GM20000 (cell line): ENCODE measurements around the gene CDKL5.
"Not testable (repeated sequence)": the region's sequence is repeated elsewhere in the genome, so short reads cannot be mapped to it uniquely, and the experiment has no call there.

Experiments
- DNase-seq: peaks from one replicate; pipeline ENCODE4 v3.0.0; 2012; ENCODE audit warnings: low spot score
- TF ChIP-seq, protein P1 (sequence below): IDR thresholded peaks from 2 replicates; pipeline ENCODE4 v1.5.1; 2012; ENCODE audit warnings: mild to moderate bottlenecking, control low read depth; ENCODE audit errors: extremely low read depth, missing control alignments

Gene CDKL5

DNA sequence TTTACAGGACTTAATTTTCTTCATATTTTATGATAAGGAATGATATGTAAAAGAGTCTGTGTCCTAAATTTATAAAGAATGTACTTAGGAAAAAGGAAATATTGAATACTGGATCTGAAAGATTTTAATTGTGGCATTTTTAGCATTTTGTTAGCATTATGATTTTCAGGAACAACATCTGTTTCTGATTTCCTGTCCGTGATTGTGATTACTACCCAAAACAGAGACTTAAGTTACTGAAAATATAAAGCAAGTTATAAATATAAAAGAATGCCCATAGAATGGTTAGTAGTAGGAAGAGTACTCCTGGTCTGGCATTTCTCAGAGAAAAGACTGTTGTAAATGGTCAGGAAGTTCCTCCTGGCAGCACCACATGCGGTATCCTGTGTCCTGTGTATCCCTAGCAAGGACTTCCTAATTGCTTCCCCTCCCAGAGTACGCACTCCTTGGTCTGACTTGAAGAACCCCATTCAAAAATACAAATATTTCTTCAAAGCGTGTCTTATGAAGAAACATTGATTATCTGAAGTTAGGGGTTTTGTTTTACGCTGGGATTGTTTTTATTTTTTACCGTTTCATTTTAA is 157.6 kb downstream of the CDKL5 start:
- DNase-seq = no peak
- TF ChIP-seq, protein P1, sequence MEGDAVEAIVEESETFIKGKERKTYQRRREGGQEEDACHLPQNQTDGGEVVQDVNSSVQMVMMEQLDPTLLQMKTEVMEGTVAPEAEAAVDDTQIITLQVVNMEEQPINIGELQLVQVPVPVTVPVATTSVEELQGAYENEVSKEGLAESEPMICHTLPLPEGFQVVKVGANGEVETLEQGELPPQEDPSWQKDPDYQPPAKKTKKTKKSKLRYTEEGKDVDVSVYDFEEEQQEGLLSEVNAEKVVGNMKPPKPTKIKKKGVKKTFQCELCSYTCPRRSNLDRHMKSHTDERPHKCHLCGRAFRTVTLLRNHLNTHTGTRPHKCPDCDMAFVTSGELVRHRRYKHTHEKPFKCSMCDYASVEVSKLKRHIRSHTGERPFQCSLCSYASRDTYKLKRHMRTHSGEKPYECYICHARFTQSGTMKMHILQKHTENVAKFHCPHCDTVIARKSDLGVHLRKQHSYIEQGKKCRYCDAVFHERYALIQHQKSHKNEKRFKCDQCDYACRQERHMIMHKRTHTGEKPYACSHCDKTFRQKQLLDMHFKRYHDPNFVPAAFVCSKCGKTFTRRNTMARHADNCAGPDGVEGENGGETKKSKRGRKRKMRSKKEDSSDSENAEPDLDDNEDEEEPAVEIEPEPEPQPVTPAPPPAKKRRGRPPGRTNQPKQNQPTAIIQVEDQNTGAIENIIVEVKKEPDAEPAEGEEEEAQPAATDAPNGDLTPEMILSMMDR = no peak

DNA sequence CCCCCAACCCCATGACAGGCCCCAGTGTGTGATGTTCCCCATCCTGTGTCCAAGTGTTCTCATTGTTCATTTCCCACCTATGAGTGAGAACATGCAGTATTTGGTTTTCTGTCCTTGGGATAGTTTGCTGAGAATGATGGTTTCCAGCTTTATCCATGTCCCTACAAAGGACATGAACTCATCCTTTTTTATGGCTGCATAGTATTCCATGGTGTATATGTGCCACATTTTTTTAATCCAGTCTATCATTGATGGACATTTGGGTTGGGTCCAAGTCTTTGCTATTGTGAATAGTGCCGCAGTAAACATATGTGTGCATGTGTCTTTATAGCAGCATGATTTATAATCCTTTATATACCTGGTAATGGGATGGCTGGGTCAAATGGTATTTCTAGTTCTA is 163.9 kb downstream of the CDKL5 start:
- not testable (repeated sequence) for DNase-seq

DNA sequence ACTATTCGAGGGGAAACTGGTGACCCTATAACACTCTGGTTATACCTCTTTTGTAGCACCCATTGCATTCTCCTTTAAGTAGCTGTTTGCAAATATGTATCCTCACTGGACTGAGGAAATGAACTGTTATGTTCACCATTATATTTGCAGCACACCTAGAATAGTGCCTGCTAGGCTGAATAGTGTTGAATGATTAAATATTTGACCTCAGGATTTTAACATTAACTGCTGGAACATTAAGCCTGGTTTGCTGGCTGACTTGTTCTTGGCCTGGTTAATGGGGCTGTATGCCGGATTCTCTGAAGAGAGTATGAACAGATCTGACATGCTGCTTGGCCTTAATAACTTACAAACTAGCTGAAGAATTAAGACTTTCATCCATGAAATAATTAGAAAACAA is 166.4 kb downstream of the CDKL5 start:
- TF ChIP-seq, protein P1 = no peak
- no peak for DNase-seq

DNA sequence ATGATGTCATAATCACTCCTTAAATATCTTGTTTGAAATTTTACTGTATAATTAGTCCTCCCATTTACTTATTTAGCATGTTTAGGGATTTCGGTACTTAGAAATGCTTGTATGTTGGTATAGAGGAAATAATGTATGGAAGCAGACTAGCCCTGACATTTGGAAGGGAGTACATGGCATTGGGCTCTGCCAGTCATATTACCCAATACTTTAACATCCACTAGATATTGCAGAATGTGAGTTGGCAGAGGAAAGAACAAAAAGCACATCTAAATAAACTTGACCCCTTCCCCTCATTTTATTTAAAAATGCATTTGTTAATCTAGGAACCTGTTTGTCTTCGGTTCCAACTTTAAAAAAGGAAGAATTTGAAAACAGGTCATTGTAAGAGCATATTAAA is 168.7 kb downstream of the CDKL5 start:
- DNase-seq = no peak
- TF ChIP-seq, protein P1 = no peak

DNA sequence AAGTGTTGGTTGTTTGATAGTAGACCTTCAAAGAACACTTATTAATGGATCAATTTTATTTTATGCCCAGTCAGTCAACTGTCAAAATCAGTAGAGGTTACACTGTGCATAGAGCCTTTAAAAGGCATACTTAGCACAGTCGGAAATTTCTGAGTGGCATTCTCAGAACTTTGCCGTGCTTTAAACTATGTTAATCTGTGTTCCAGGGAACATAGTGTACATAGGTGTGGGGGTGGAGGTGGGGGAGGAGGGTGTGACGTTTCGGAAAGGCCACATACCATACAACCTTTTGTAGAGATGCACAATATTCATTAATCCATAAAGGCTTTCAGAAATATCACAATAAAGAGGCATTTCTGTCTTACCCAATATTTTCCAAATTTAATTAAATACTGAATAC is 170.7 kb downstream of the CDKL5 start:
- TF ChIP-seq, protein P1 = no peak
- DNase-seq = no peak

DNA sequence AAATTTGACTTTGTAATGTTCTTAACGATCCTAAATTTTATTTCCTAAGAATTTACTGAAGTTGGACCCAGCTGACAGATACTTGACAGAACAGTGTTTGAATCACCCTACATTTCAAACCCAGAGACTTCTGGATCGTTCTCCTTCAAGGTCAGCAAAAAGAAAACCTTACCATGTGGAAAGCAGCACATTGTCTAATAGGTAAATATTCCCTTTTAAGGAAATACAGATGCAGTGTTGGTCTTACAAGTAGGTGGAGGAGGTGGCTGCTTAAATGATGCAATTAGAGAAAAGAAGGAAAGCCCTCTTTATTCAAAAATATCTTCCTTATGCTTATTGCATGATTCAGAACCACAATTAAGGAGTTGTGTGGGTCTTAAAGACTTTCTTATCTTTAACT is 173.0 kb downstream of the CDKL5 start:
- TF ChIP-seq, protein P1 = no peak
- no peak for DNase-seq

DNA sequence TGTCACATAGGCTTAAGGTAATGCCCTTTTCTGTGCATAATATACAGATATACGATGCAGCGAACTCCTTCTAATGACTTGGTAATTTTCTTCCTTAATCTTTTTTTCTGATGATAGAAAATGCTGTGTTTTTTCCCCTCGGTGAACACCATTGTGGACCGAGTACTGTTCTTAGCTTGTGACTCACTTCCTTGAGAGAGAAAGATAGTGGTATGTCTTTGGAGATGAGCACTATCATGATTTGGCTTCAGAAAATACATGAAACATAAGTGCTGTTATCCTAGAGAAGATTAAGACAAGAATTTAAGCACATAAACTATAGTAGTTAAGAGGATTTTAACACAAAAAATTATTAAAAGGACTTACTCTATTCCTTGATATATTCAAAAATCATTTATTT is 182.6 kb downstream of the CDKL5 start:
- TF ChIP-seq, protein P1 = no peak
- DNase-seq = no peak

DNA sequence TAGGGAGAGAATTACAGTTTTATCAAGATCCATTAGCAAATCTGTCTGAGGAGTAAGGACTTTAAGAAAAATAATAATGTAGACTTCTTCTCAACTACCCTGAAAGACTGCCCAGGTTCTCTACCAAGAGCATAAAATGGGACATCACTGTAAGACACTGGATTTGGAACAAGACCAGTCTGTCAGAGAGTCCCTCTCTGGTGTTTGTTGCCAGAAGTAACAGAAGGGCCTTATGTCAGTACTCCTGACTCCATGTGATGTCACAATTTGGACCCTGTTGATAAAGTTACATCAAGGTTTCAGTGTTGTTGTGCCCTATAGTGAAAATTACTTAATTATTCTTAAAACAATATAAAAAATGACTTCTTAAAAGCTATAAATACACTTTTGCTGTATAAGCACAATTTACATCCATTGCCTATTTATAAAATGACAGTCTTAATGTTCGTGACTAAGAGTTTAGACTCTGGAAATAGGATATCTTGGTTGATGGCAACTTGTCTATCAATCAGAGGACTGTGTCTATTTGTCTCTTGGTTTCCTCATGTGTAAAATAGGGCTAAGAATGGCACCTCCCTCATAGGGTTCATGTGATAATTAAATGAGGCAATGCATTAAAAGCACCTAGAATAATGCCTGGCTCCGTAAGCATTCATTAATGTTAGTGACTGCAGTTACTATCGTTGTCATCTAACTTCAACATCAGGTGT is 188.7 kb downstream of the CDKL5 start:
- TF ChIP-seq, protein P1 = no peak
- DNase-seq = no peak
